Liver (tissue), 9 donors: ENCODE data around the gene PRR5L. TPM values are rescaled to one million over a fixed set of nuclear protein-coding genes. Genes with fewer than 3 reads are reported as not detected.

ENCODE experiments used
- DNase-seq: peaks from one replicate; pipeline ENCODE4 v3.0.0-alpha.2; 2017; ENCODE audit warnings: low spot score
- H3K27ac ChIP-seq, 2 donors: one replicate each; pipeline ENCODE4 v1.7.0; 2013; ENCODE audit warnings: inconsistent platforms in 2 of 2, low read length in 2 of 2, control low read depth in 1 of 2, low read depth in 1 of 2, mild to moderate bottlenecking in 1 of 2
- H3K27me3 ChIP-seq, 4 donors: one replicate each; pipeline versions ENCODE4 v1.6.1 to v1.7.0; 2013; ENCODE audit warnings: low read length in 3 of 4, inconsistent platforms in 1 of 4, mild to moderate bottlenecking in 1 of 4, moderate library complexity in 1 of 4; ENCODE audit not compliant: control insufficient read depth in 4 of 4, insufficient read depth in 4 of 4
- H3K36me3 ChIP-seq, 4 donors: one replicate each; pipeline versions ENCODE4 v1.6.1 to v1.7.0; 2013; ENCODE audit warnings: low read length in 3 of 4, mild to moderate bottlenecking in 3 of 4, low read depth in 1 of 4, moderate library complexity in 1 of 4; ENCODE audit not compliant: control insufficient read depth in 4 of 4, insufficient read depth in 3 of 4
- H3K4me1 ChIP-seq, 4 donors: one replicate each; pipeline versions ENCODE4 v1.6.1 to v1.7.0; 2013; ENCODE audit warnings: low read length in 3 of 4, mild to moderate bottlenecking in 3 of 4, moderate library complexity in 1 of 4; ENCODE audit not compliant: control insufficient read depth in 4 of 4, insufficient read depth in 4 of 4
- H3K4me3 ChIP-seq, 3 donors: one replicate each; pipeline versions ENCODE4 v1.6.1 to v1.7.0; 2013; ENCODE audit warnings: low read length in 3 of 3, control low read depth in 1 of 3, low read depth in 1 of 3, mild to moderate bottlenecking in 1 of 3
- H3K9ac ChIP-seq, 2 donors: one replicate each; pipeline ENCODE4 v1.7.0; 2013; ENCODE audit warnings: low read length in 2 of 2, mild to moderate bottlenecking in 2 of 2, moderate library complexity in 2 of 2, control low read depth in 1 of 2, low read depth in 1 of 2
- H3K9me3 ChIP-seq, 4 donors: one replicate each; pipeline versions ENCODE4 v1.6.1 to v1.7.0; 2013; ENCODE audit warnings: low read length in 3 of 4; ENCODE audit not compliant: control insufficient read depth in 4 of 4
- EGR1 ChIP-seq, 2 donors: IDR thresholded peaks; 2 replicates each; pipeline ENCODE4 v1.6.1; 2016 to 2018; ENCODE audit warnings: antibody characterized with exemption in 2 of 2, low read depth in 2 of 2
- FOXA1 ChIP-seq: IDR thresholded peaks from 2 replicates; pipeline ENCODE4 v1.6.1; 2016; ENCODE audit warnings: antibody characterized with exemption
- FOXA2 ChIP-seq: IDR thresholded peaks from 2 replicates; pipeline ENCODE4 v1.6.1; 2016; ENCODE audit warnings: antibody characterized with exemption
- GABPA ChIP-seq, 2 donors: IDR thresholded peaks in 1 of 2; conservative IDR thresholded peaks in 1 of 2; 2 replicates each; pipeline ENCODE4 v1.6.1; 2016; ENCODE audit warnings: antibody characterized with exemption in 2 of 2, mild to moderate bottlenecking in 1 of 2, moderate library complexity in 1 of 2
- HNF4A ChIP-seq, 2 donors: conservative IDR thresholded peaks; 2 replicates each; pipeline ENCODE4 v1.6.1; 2016; ENCODE audit warnings: antibody characterized with exemption in 2 of 2, mild to moderate bottlenecking in 2 of 2
- HNF4G ChIP-seq: IDR thresholded peaks from 2 replicates; pipeline ENCODE4 v1.6.1; 2016; ENCODE audit warnings: antibody characterized with exemption
- JUND ChIP-seq, 2 donors: IDR thresholded peaks; 2 replicates each; pipeline ENCODE4 v1.6.1; 2016; ENCODE audit warnings: antibody characterized with exemption in 2 of 2
- NR2F2 ChIP-seq: IDR thresholded peaks from 2 replicates; pipeline ENCODE4 v1.6.1; 2016; ENCODE audit warnings: antibody characterized with exemption
- RAD21 ChIP-seq, 2 donors: IDR thresholded peaks; 2 replicates each; pipeline ENCODE4 v1.6.1; 2016; ENCODE audit warnings: antibody characterized with exemption in 2 of 2, mild to moderate bottlenecking in 2 of 2
- RXRA ChIP-seq, 2 donors: IDR thresholded peaks; 2 replicates each; pipeline ENCODE4 v1.6.1; 2017 to 2018; ENCODE audit warnings: antibody characterized with exemption in 2 of 2, mild to moderate bottlenecking in 1 of 2
- SP1 ChIP-seq: IDR thresholded peaks from 2 replicates; pipeline ENCODE4 v1.6.1; 2018; ENCODE audit warnings: antibody characterized with exemption, mild to moderate bottlenecking
- TAF1 ChIP-seq: conservative IDR thresholded peaks from 2 replicates; pipeline ENCODE4 v1.6.1; 2016; ENCODE audit warnings: antibody characterized with exemption, mild to moderate bottlenecking
- YY1 ChIP-seq: IDR thresholded peaks from 2 replicates; pipeline ENCODE4 v1.6.1; 2016; ENCODE audit warnings: antibody characterized with exemption, mild to moderate bottlenecking
- WGBS: extraction: QIAGEN DNeasy Blood & Tissue Kit; methylation state at CpG from one replicate; pipeline ENCODE4 v1.1.7; 2013; 5-methylcytosine and 5-hydroxymethylcytosine counted together
- polyA plus RNA-seq, 2 donors: library from polyadenylated mRNA; stranded (reverse) in 1 of 2; unstranded in 1 of 2; fragments of 200-250 nt in 1 of 2; fragments of >200 nt in 1 of 2; fragmentation: Nextera tagmentation in 1 of 2; extraction: Ambion mirVana in 1 of 2; gene quantifications; one replicate each; pipeline versions ENCODE4 v1.2.1 to v1.2.3, GENCODE V29; 2013 to 2015
- total RNA-seq, 2 donors: library from RNA; depleted of rRNA; stranded (reverse); fragments of >200 nt; gene quantifications; one replicate each; pipeline ENCODE4 v1.2.3, GENCODE V29; 2014
- TF ChIP-seq, protein P1 (sequence below): IDR thresholded peaks from 2 replicates; pipeline ENCODE4 v1.6.1; 2016; ENCODE audit warnings: antibody characterized with exemption
- TF ChIP-seq, protein P2 (sequence below): IDR thresholded peaks from 2 replicates; pipeline ENCODE4 v1.6.1; 2016; ENCODE audit warnings: antibody characterized with exemption
- TF ChIP-seq, protein P3 (sequence below): IDR thresholded peaks from 2 replicates; pipeline ENCODE4 v1.6.1; 2016; ENCODE audit warnings: antibody characterized with exemption
- donor health status: healthy.
- donor health status: healthy.
- donor health status: healthy.
- donor health status: healthy.
- donor health status: healthy.

The PRR5L gene
- total and polyA plus RNA-seq, 4 donors = 1.2 to 8.5 (median 4.5) TPM

DNA sequence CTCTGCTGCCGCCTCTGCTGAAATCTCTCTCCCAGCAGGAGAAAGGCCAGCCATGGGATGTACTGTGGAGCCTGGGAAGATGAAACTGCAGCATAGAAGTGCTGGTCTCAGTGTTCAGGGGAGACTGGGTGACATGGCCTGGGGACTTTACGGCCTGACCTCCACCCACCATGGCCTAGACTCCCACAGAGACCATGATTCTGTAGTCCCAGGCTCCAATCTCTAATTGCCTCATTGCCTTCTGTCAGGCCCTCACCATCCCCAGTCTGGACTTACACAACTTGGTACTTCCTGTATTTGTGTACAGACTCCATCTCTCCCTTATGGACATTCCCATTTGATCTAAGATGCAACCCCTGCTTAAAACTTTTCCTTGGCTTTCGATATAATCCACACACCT lies 170.9 kb downstream of the PRR5L start:
- Histone ChIP-seq H3K27me3 (no peaks in the 10 kb centered on the region), H3K4me1 (no peaks in the 10 kb centered on the region), H3K36me3 (no peaks in the 10 kb centered on the region), H3K9ac (no peak overlapping the region), H3K27ac (no peak overlapping the region), H3K4me3 (no peak overlapping the region), H3K9me3 (no peaks in the 10 kb centered on the region)
- no peak for DNase-seq
- WGBS = 94% methylated on average over 3 of the region's 3 CpGs
- TF ChIP-seq HNF4A (conservative IDR thresholded peaks at IDR 0.05) = no peak
- no peak for TF ChIP-seq NR2F2
- TF ChIP-seq HNF4G = no peak
- TF ChIP-seq, protein P1, sequence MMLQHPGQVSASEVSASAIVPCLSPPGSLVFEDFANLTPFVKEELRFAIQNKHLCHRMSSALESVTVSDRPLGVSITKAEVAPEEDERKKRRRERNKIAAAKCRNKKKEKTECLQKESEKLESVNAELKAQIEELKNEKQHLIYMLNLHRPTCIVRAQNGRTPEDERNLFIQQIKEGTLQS = no peak
- TF ChIP-seq YY1 = no peak
- TF ChIP-seq RXRA (IDR thresholded peaks at IDR 0.05) = no peak
- TF ChIP-seq, protein P2, sequence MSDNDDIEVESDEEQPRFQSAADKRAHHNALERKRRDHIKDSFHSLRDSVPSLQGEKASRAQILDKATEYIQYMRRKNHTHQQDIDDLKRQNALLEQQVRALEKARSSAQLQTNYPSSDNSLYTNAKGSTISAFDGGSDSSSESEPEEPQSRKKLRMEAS = no peak
- TF ChIP-seq, protein P3, sequence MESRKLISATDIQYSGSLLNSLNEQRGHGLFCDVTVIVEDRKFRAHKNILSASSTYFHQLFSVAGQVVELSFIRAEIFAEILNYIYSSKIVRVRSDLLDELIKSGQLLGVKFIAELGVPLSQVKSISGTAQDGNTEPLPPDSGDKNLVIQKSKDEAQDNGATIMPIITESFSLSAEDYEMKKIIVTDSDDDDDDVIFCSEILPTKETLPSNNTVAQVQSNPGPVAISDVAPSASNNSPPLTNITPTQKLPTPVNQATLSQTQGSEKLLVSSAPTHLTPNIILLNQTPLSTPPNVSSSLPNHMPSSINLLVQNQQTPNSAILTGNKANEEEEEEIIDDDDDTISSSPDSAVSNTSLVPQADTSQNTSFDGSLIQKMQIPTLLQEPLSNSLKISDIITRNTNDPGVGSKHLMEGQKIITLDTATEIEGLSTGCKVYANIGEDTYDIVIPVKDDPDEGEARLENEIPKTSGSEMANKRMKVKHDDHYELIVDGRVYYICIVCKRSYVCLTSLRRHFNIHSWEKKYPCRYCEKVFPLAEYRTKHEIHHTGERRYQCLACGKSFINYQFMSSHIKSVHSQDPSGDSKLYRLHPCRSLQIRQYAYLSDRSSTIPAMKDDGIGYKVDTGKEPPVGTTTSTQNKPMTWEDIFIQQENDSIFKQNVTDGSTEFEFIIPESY = no peak
- no peak for TF ChIP-seq RAD21 (IDR thresholded peaks at IDR 0.05)
- TF ChIP-seq EGR1 (IDR thresholded peaks at IDR 0.05; ENCODE audit: low read depth in 2 of 2) = no peak

DNA sequence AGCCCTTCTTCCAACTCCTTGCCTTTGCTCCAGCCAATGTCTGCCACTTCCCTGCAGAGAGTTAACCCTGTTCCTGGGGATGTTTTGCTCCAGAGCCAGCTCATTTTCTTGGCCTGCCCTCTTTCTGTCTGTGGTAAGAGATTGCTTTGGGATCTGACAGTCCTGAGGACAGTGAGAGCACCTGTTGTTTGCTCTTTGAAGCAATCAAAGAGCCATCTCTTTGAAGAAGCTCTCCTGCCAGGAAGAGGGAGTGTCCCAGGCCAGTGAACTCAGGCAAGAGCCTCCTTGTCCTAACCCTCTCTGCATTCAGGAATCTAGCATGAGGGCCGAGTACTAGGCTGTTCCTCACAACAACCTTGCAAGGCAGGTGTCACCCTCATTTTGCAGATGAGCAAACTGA lies 171.8 kb downstream of the PRR5L start:
- Histone ChIP-seq H3K9me3 (no peaks in the 10 kb centered on the region), H3K4me1 (no peaks in the 10 kb centered on the region), H3K27ac (no peak overlapping the region), H3K4me3 (no peak overlapping the region), H3K9ac (no peak overlapping the region), H3K36me3 (no peaks in the 10 kb centered on the region), H3K27me3 (no peaks in the 10 kb centered on the region)
- 71% methylated on average over 1 of the region's 1 CpG for WGBS
- TF ChIP-seq JUND (IDR thresholded peaks at IDR 0.05) (no peak), TAF1 (no peak), GABPA (IDR thresholded peaks at IDR 0.05 in 1 of 2, conservative IDR thresholded peaks at IDR 0.05 in 1 of 2) (no peak), SP1 (no peak), RXRA (IDR thresholded peaks at IDR 0.05) (no peak), NR2F2 (no peak), FOXA1 (no peak), FOXA2 (no peak)
- TF ChIP-seq, protein P2 = no peak
- DNase-seq = no peak

DNA sequence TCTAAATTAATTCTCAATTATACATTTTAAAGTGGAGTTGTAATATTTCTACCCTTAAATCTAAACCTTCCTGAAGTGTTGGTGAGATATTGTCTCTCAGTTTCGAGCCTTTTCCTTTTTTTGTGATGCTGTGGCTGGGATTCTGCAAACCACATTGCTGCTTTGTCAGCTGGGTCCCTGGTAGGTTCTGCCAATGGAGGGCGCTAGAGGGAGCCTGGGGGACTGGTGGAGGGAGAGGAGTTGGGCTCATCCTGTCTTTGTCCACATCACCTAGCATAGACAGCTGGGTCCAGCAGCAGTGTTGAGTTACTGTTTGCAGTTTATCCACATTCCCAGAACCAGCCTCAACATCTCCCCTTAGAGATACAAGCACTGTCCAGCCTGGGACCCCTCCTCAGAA lies 173.0 kb downstream of the PRR5L start:
- Histone ChIP-seq H3K9me3 (no peaks in the 10 kb centered on the region), H3K27me3 (no peaks in the 10 kb centered on the region), H3K36me3 (no peaks in the 10 kb centered on the region), H3K27ac (no peak overlapping the region), H3K9ac (no peak overlapping the region), H3K4me1 (no peaks in the 10 kb centered on the region), H3K4me3 (no peak overlapping the region)
- TF ChIP-seq HNF4A (conservative IDR thresholded peaks at IDR 0.05) (no peak), YY1 (no peak)
- 59% methylated on average over 2 of the region's 2 CpGs for WGBS
- DNase-seq = no peak
